HCT116 (cell line): ENCODE measurements around the gene OGDHL. TPM values are rescaled to one million over a fixed set of nuclear protein-coding genes. Genes with fewer than 3 reads are reported as not detected.

Experiments
- ATAC-seq: fragments of 200-7000 bp; cut with Tn5 transposase; 2 replicates; pipeline ENCODE4 v1.9.1; 2020; ENCODE audit warnings: mild to moderate bottlenecking, moderate library complexity
- BruUV-seq: library from RNA; stranded (reverse); fragments of 400-500 nt; replicated peaks from 2 replicates; lab custom pipeline; 2021; lab: Mats Ljungman, UMichigan
- CTCF ChIA-PET: fragments of 300-600 bp; sonication (Branson Sonifier 250); formaldehyde crosslinking; loops from one replicate; lab custom pipeline; 2021; ENCODE audit warnings: antibody characterized with exemption; lab: Charles Lee
- POLR2A ChIA-PET: fragments of 300-600, 350-600 bp; sonication (Branson Sonifier 250); formaldehyde crosslinking; loops from one replicate; lab custom pipeline; 2021; ENCODE audit warnings: antibody characterized with exemption; lab: Charles Lee
- RAD21 ChIA-PET, 2 experiments: fragments of 300-600 bp; sonication (Branson Sonifier 250); formaldehyde crosslinking; loops; one replicate each; lab custom pipeline; 2023; ENCODE audit warnings: low total read pairs in 2 of 2; ENCODE audit not compliant: uncharacterized antibody in 2 of 2, unreplicated experiment in 2 of 2, low non-redundant PET in 1 of 2; lab: Charles Lee
- DNase-seq: peaks from one replicate; pipeline ENCODE4 v3.0.0-alpha.2; 2010; ENCODE audit warnings: low read depth, low spot score
- H2AFZ ChIP-seq: fragments of 200-600 bp; shearing (Covaris generic), sonication (generic); 2 replicates; pipeline ENCODE4 v1.6.1; 2017; ENCODE audit warnings: low read depth, mixed run types, mixed read lengths, antibody characterized with exemption, low read length; ENCODE audit not compliant: poor library complexity, severe bottlenecking
- H3K27ac ChIP-seq: 2 replicates; pipeline ENCODE4 v1.5.1; 2012; ENCODE audit warnings: low read depth, low read length
- H3K27me3 ChIP-seq: fragments of 200-600 bp; sonication (generic); 2 replicates; pipeline ENCODE4 v1.6.1; 2016; ENCODE audit warnings: mixed run types, low read length, mixed read lengths; ENCODE audit not compliant: insufficient read depth
- H3K36me3 ChIP-seq, 2 experiments: fragments of 200-500 bp in 1 of 2; fragments of 200-600 bp in 1 of 2; sonication (Bioruptor generic) in 1 of 2; sonication (generic) in 1 of 2; 2 replicates each; pipeline versions ENCODE4 v1.5.1 to v1.6.1; 2014 to 2016; ENCODE audit warnings: low read length in 2 of 2, inconsistent platforms in 1 of 2, mixed read lengths in 1 of 2, mixed run types in 1 of 2; ENCODE audit not compliant: insufficient read depth in 2 of 2, control insufficient read depth in 1 of 2
- H3K4me1 ChIP-seq, 2 experiments: fragments of 200-600 bp in 1 of 2; sonication (generic) in 1 of 2; 2 replicates each; pipeline versions ENCODE4 v1.5.1 to v1.6.1; 2012 to 2017; ENCODE audit warnings: low read length in 2 of 2, inconsistent platforms in 1 of 2, mild to moderate bottlenecking in 1 of 2, mixed read lengths in 1 of 2, mixed run types in 1 of 2, moderate library complexity in 1 of 2; ENCODE audit not compliant: insufficient read depth in 2 of 2, control insufficient read depth in 1 of 2
- H3K4me2 ChIP-seq: fragments of 200-600 bp; sonication (generic); 2 replicates; pipeline ENCODE4 v1.6.1; 2017; ENCODE audit warnings: mixed run types, low read length, mixed read lengths
- H3K4me3 ChIP-seq, 2 experiments: fragments of 200-600 bp in 1 of 2; sonication (generic) in 1 of 2; replicated peaks in 1 of 2; 2 replicates each; pipeline ENCODE4 v1.5.1; 2011 to 2016; ENCODE audit warnings: low read length in 2 of 2, control low read depth in 1 of 2, low read depth in 1 of 2, mild to moderate bottlenecking in 1 of 2, mixed read lengths in 1 of 2, mixed run types in 1 of 2
- H3K79me2 ChIP-seq: fragments of 200-600 bp; sonication (generic); 2 replicates; pipeline ENCODE4 v1.6.1; 2017; ENCODE audit warnings: mild to moderate bottlenecking, mixed run types, low read length, moderate library complexity, mixed read lengths; ENCODE audit not compliant: insufficient read depth
- H3K9ac ChIP-seq: fragments of 200-600 bp; sonication (generic); 2 replicates; pipeline ENCODE4 v1.6.1; 2016; ENCODE audit warnings: low read length, mixed read lengths
- H3K9me2 ChIP-seq: fragments of 200-600 bp; sonication (generic), shearing (Covaris generic); 2 replicates; pipeline ENCODE4 v1.6.1; 2017; ENCODE audit warnings: mixed run types, mild to moderate bottlenecking, moderate library complexity; ENCODE audit not compliant: insufficient read depth
- H3K9me3 ChIP-seq, 2 experiments: fragments of 200-500 bp in 1 of 2; fragments of 200-600 bp in 1 of 2; sonication (Bioruptor generic) in 1 of 2; sonication (generic) in 1 of 2; 2 replicates each; pipeline ENCODE4 v1.6.1; 2014 to 2017; ENCODE audit warnings: low read length in 2 of 2, mixed read lengths in 2 of 2, inconsistent platforms in 1 of 2, low read depth in 1 of 2, mild to moderate bottlenecking in 1 of 2, mixed run types in 1 of 2, moderate library complexity in 1 of 2; ENCODE audit not compliant: control insufficient read depth in 1 of 2, insufficient read depth in 1 of 2
- H4K20me1 ChIP-seq: fragments of 200-600 bp; sonication (generic), shearing (Covaris generic); 2 replicates; pipeline ENCODE4 v1.6.1; 2017; ENCODE audit warnings: mixed run types, mild to moderate bottlenecking, moderate library complexity; ENCODE audit not compliant: insufficient read depth
- ATF3 ChIP-seq: IDR thresholded peaks from 2 replicates; pipeline ENCODE4 v1.6.1; 2012
- CBX3 ChIP-seq: IDR thresholded peaks from 2 replicates; pipeline ENCODE4 v1.6.1; 2012; ENCODE audit warnings: low read depth
- CEBPB ChIP-seq: IDR thresholded peaks from 2 replicates; pipeline ENCODE4 v1.6.1; 2012; ENCODE audit warnings: low read depth
- EGR1 ChIP-seq: IDR thresholded peaks from 2 replicates; pipeline ENCODE4 v1.6.1; 2012; ENCODE audit warnings: low read depth
- EZH2phosphoT487 ChIP-seq: fragments of 200-600 bp; IDR thresholded peaks from 2 replicates; pipeline ENCODE4 v1.6.1; 2018; ENCODE audit warnings: antibody characterized with exemption, borderline replicate concordance
- POLR2A ChIP-seq: IDR thresholded peaks from 2 replicates; pipeline ENCODE4 v1.7.0; 2011; ENCODE audit warnings: borderline replicate concordance; ENCODE audit not compliant: insufficient read depth, insufficient read length; ENCODE audit errors: extremely low read depth
- RAD21 ChIP-seq: IDR thresholded peaks from 2 replicates; pipeline ENCODE4 v1.6.1; 2012; ENCODE audit warnings: low read depth, mild to moderate bottlenecking
- YY1 ChIP-seq: IDR thresholded peaks from 2 replicates; pipeline ENCODE4 v1.6.1; 2011; ENCODE audit warnings: low read length, low read depth, moderate library complexity, mild to moderate bottlenecking; ENCODE audit not compliant: insufficient replicate concordance; ENCODE audit errors: extremely low read depth
- ZBTB33 ChIP-seq: IDR thresholded peaks from 2 replicates; pipeline ENCODE4 v1.6.1; 2011; ENCODE audit warnings: mild to moderate bottlenecking, low read length, moderate library complexity; ENCODE audit not compliant: insufficient replicate concordance; ENCODE audit errors: extremely low read depth
- ZNF274 ChIP-seq: fragments of 200-500 bp; sonication (Bioruptor generic); IDR thresholded peaks from 2 replicates; pipeline ENCODE4 v1.6.1; 2014; ENCODE audit warnings: mild to moderate bottlenecking, low read depth, low read length, inconsistent platforms
- intact Hi-C: fragments of 100-400 bp; cut with micrococcal nuclease; formaldehyde crosslinking; loops from 2 replicates; pipeline ENCODE4 v1.10.0; 2022
- total RNA-seq: library from RNA; stranded (reverse); gene quantifications from one replicate; pipeline ENCODE4 v1.2.1, GENCODE V29; 2021; ENCODE audit not compliant: unreplicated experiment
- TF ChIP-seq, protein P1 (sequence below), 3 experiments: fragments of 200-600 bp in 1 of 3; sonication (generic) in 1 of 3; IDR thresholded peaks in 2 of 3; conservative IDR thresholded peaks in 1 of 3; 2 replicates each; pipeline ENCODE4 v1.5.1; 2012 to 2017; ENCODE audit warnings: low read depth in 2 of 3, low read length in 2 of 3, antibody characterized with exemption in 1 of 3, borderline replicate concordance in 1 of 3, control low read depth in 1 of 3, mild to moderate bottlenecking in 1 of 3, mixed read lengths in 1 of 3, mixed run types in 1 of 3, moderate library complexity in 1 of 3; ENCODE audit not compliant: insufficient read depth in 1 of 3

The OGDHL gene
- total RNA-seq, 1 experiment from 2014 or later: 16.3 TPM

- CTCF ChIA-PET: no interaction called here
- no peak for DNase-seq
- intact Hi-C loops: no loop called here
- peak; percentile 72 for ATAC-seq
- no peak overlapping the region for H3K27ac ChIP-seq
- no peaks in the 10 kb centered on the region for H3K27me3 ChIP-seq
- RAD21 ChIA-PET: no interaction called here
- TF ChIP-seq CBX3: no peak
- TF ChIP-seq, protein P1, sequence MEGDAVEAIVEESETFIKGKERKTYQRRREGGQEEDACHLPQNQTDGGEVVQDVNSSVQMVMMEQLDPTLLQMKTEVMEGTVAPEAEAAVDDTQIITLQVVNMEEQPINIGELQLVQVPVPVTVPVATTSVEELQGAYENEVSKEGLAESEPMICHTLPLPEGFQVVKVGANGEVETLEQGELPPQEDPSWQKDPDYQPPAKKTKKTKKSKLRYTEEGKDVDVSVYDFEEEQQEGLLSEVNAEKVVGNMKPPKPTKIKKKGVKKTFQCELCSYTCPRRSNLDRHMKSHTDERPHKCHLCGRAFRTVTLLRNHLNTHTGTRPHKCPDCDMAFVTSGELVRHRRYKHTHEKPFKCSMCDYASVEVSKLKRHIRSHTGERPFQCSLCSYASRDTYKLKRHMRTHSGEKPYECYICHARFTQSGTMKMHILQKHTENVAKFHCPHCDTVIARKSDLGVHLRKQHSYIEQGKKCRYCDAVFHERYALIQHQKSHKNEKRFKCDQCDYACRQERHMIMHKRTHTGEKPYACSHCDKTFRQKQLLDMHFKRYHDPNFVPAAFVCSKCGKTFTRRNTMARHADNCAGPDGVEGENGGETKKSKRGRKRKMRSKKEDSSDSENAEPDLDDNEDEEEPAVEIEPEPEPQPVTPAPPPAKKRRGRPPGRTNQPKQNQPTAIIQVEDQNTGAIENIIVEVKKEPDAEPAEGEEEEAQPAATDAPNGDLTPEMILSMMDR (IDR thresholded peaks at IDR 0.05 in 2 of 3, conservative IDR thresholded peaks at IDR 0.05 in 1 of 3; ENCODE audit: borderline replicate concordance in 1 of 3, insufficient read depth in 1 of 3, low read depth in 2 of 3, low read length in 2 of 3): peak in 2 of 3 experiments; percentile 7 to 43; a peak in 2 of 6 replicates
- no peak for TF ChIP-seq ZNF274
- no TSS peak for BruUV-seq
- no peak overlapping the region for H3K4me3 ChIP-seq
- no peaks in the 10 kb centered on the region for H3K9me2 ChIP-seq
- no peak overlapping the region for H2AFZ ChIP-seq
- H3K36me3 ChIP-seq: peaks cover 0 to 5% of the 10 kb centered on the region in 2 experiments; a peak in 2 of 4 replicates
- no peak overlapping the region for H3K9ac ChIP-seq
- no peaks in the 10 kb centered on the region for H3K4me1 ChIP-seq
- H4K20me1 ChIP-seq: no peaks in the 10 kb centered on the region
- H3K9me3 ChIP-seq: no peaks in the 10 kb centered on the region
- H3K4me2 ChIP-seq: no peak overlapping the region
- POLR2A ChIA-PET: no interaction called here
- H3K79me2 ChIP-seq: no peaks in the 10 kb centered on the region
These were observed 17.1 kb downstream of the OGDHL start for GRCh38 chr10:49744924-49745605.

DNA sequence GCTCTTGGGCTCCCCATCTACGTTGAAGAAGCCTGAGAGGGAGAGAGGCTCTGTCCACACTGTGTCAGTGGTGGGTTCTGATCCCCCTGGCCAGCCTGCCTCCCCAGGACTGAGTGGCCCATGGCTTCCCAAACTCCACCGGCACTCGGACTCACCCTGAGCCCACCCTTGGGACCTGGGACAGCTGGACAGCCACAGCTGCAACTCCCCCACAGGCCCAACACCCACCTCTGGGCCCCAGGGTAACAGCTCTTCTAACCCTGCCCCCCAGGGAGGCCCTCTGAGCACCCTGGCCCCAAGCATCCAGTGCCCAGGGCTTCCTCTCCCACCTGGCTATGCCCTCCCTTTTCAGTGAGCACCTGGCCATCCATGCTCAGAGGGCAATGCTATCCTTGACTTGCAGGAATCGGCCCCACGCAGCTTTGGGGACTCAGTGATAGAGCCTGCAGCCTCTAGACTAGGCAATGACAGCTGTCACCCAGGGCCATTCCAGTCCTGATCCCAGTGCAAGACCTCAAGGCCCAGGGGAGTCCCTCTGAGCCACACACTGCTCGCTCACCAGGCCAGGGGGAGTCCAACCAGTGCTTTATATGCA, 17.9 kb downstream of the OGDHL start:
- POLR2A ChIA-PET: no interaction called here
- CTCF ChIA-PET: no interaction called here
- TF ChIP-seq EGR1 (no peak), EZH2phosphoT487 (no peak), CEBPB (no peak), POLR2A (no peak), ATF3 (no peak), RAD21 (no peak), YY1 (no peak), ZBTB33 (no peak)
- TF ChIP-seq, protein P1 (IDR thresholded peaks at IDR 0.05 in 2 of 3, conservative IDR thresholded peaks at IDR 0.05 in 1 of 3; ENCODE audit: borderline replicate concordance in 1 of 3, insufficient read depth in 1 of 3, low read depth in 2 of 3, low read length in 2 of 3): no peak

More for the DNA sequence above, 17.9 kb downstream of the OGDHL start:
- RAD21 ChIA-PET: no interaction called here
- Histone ChIP-seq H3K4me1 (no peaks in the 10 kb centered on the region), H3K27ac (no peak overlapping the region), H3K4me3 (no peak overlapping the region), H2AFZ (no peak overlapping the region), H3K9me3 (no peaks in the 10 kb centered on the region), H4K20me1 (no peaks in the 10 kb centered on the region), H3K4me2 (no peak overlapping the region), H3K9ac (no peak overlapping the region), H3K79me2 (no peaks in the 10 kb centered on the region), H3K9me2 (no peaks in the 10 kb centered on the region), H3K27me3 (no peaks in the 10 kb centered on the region), H3K36me3 (peaks cover 0 to 5% of the 10 kb centered on the region in 2 experiments; a peak in 2 of 4 replicates)
- intact Hi-C loops: no loop called here
- DNase-seq (no peak), ATAC-seq (no peak)
- BruUV-seq: no TSS peak
